ENCODE measurements around the gene INPP5D.
"Not testable (repeated sequence)": the region's sequence is repeated elsewhere in the genome, so short reads cannot be mapped to it uniquely, and the experiment has no call there.

The INPP5D gene

DNA sequence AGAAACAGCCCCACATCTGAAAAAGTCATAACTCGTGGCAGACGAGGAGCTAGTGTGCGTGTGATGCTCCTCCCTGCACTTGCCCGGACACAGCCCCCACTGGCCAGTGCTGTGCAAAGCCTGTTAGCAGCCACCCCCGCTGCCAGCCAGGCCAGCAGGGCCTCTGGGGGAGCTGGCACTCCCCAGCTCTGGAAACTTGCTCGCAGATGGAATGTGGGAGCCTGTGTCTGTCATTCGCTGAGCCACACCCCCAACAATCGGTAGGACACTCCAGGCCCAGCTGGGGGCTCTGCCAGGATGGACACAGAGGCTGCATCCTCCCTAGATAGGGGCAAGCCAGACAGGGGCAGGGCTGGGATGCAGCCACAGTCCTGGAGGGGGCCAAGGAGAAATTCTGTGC is 128.9 kb downstream of the INPP5D start:
- DNase-seq, result no peak

DNA sequence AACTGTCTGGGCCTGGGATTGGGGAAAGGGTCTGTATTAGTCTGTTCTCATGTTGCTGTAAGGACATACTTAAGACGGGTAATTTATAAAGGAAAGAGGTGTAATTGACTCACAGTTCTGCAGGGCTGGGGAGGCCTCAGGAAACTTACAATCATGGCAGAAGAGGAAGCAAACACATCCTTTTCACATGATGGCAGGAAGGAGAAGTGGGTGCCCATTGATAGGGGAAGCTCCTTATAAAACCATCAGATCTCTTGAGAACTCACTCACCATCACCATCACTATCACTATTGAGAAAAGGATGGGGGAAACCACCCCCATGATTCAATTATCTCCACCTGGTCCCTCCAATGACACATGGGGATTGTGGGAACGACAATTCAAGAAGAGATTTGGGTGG is 130.9 kb downstream of the INPP5D start:
- DNase-seq, result not testable (repeated sequence)

DNA sequence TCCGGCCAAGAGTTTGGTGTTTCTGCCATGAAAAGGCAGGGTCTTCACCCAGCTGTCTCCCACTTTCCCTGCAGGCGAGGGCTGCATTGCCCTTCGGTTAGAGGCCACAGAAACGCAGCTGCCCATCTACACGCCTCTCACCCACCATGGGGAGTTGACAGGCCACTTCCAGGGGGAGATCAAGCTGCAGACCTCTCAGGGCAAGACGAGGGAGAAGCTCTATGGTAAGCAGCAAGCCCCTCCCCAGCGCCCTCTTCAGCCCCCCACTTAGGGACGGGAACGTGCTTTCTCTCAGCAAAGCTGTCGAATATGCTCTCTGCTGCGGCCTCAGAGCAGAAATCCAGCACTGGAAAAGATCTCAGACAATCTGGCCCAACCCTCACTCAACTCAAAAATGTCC is 133.6 kb downstream of the INPP5D start:
- no peak for DNase-seq

DNA sequence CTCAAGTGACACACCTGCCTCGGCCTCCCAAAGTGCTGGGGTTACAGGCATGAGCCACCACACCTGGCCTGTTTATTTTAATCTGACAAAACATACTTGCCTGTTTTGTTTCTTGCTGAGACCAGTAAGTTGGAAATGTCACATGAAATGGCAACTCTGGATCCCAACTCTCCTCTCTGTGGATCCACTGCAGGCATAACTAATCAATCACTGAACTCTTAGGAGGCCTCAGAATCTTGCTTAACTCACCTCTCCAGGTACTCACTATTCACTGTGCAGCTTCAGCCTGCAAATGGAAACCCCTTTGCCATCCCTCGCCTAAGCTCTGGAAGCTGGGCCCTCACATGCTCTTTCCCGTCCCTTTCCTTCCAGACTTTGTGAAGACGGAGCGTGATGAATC is 134.9 kb downstream of the INPP5D start:
- no peak for DNase-seq

DNA sequence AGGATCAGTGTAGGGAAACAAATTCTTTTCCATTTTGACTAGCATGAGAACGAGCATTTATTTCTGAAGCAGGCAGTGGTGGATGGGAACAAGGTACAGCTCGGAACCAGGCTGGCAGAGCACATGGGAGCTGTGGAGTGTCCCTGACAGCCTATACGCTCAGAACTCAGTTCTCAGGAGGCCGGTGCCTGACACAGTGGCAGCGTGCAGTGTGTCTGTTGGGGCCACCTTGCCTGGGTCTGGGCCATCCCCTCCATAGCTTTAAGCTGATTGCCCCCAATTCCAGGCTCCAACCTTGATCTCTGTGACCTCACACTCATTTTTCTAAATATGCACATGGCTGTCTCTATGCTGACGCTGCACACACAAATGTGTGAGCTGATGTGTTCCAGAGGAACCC is 136.9 kb downstream of the INPP5D start:
- no peak for DNase-seq

DNA sequence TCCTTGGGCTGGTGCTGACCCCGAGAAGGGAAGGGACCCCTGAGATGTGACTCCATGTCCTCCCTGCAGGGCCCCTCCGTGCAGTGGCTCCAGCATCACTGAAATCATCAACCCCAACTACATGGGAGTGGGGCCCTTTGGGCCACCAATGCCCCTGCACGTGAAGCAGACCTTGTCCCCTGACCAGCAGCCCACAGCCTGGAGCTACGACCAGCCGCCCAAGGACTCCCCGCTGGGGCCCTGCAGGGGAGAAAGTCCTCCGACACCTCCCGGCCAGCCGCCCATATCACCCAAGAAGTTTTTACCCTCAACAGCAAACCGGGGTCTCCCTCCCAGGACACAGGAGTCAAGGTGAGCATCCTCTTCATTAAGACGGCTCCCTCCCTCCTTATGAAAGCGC is 137.9 kb downstream of the INPP5D start:
- DNase-seq, result no peak

DNA sequence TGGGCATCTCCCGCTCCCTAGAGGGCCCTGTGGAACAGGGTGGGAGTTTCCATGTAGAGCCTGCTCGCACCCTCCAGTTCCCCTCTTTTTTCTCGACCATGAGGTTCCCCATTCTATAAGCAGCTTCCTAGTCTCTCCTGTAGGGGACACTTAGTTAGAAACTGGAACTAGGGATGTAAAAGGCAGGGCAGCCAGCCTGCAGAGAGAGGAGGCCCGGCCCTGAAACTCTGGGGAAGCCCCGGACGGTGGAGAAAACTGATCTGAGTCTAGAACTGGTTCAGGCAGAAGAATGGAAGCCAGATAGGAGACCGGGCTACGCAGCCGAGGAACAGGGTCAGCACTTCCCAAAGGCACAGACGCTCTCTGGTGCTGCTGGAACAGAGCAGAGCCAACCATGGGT is 139.7 kb downstream of the INPP5D start:
- no peak for DNase-seq

DNA sequence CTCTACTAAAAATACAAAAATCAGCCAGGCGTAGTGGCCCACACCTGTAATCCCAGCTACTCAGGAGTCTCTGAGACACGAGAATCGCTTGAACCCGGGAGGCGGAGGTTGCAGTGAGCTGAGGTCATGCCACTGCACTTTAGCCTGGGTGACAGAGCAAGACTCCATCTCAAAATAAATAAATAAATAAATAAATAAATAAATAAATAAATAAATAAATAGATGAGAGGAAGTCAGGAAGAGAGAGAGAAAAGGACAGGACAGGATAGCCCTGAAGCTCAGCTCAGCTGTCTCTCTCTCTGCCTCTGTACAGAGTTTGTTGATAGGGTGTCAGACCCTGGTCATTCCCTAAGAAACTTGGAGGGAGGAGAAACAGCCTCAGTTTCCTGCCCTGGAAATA is 140.6 kb downstream of the INPP5D start:
- DNase-seq, result not testable (repeated sequence)

DNA sequence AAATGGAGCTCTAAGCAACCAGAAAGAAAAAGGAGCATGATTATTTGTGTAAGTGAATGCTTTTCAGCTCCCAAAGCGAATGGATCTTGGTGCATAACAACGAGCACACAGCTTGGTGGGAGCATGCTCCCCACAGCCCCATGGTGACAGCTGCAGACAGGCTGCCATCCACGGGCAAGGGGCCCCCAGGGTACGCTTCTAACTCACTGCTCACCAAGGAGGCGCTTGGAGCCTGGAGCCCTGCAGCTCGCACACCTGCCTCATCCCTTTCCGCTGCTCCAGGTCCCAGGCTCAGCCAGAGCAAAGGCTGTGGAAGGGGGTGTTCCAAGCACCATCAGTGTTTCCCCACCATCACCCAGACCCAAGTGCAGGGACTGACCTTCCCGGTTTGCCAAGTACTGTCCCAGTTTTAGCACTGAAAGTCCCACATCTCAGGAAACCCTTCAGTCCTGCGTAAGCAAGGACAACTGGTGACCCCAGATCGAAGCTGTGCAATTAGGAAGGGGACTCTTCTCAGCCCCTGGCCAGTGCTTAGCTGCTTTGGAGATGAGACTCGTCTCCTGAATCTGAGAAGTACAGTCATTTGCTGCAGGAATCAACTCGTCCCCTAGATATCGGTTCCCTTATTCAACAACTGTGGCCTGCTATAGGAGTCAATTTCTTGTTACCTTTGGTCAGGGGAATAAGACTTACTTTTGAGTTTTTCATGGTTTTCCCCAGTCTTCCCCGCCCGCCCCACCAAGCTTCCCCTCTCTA is 141.3 kb downstream of the INPP5D start:
- no peak for DNase-seq

DNA sequence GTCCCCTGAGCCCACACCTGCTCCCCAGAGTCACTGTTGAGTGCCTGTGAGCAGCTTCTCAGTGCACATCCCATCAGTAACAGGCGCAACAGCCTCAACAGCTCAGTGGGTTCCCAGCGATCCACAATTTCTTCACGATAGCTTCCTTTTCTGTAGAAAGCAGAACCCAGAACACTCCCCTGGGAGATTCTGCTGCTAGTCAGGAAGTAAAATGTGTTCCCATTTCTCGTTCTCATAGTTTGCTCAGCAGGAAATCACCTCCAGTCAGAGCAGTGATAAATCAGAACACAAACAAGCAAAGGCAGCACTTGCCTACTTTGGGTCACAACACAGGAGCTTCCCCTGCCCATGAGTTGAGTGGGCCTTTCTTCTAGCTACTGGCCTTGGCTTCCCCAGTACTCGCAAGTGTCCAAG is 142.4 kb downstream of the INPP5D start:
- DNase-seq, result no peak

DNA sequence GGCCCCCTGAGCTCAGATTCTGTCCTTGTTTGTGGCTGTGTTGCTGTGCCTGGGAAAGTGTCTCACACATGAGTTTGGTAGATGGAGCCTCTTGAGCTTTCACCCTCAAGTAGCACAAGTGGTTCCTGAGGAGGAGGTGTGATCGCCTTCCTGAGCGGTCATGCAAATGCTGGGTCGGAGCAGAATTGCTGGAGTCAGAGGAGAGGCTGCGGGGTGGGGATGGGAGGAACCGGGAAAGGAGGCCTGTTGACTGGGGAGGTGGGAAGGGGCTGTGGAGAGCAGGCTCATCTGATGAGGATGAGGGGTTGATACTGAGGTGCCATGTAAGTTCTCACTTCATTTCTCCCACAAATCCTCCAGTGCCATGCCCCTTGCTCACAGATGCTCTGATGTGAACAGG is 142.9 kb downstream of the INPP5D start:
- no peak for DNase-seq

DNA sequence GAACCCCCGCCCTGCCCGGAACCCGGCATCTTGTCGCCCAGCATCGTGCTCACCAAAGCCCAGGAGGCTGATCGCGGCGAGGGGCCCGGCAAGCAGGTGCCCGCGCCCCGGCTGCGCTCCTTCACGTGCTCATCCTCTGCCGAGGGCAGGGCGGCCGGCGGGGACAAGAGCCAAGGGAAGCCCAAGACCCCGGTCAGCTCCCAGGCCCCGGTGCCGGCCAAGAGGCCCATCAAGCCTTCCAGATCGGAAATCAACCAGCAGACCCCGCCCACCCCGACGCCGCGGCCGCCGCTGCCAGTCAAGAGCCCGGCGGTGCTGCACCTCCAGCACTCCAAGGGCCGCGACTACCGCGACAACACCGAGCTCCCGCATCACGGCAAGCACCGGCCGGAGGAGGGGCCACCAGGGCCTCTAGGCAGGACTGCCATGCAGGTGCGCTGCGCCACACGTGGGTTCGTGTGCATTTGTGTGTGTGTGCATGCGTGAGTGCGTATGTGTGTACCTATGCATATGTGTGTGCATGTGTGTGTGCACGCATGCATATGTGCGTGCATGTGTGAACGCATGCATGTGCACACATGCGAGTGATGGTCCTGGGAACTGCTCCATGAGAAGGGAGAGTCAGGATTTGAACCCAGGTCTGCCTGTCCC is 144.3 kb downstream of the INPP5D start:
- DNase-seq, result no peak

DNA sequence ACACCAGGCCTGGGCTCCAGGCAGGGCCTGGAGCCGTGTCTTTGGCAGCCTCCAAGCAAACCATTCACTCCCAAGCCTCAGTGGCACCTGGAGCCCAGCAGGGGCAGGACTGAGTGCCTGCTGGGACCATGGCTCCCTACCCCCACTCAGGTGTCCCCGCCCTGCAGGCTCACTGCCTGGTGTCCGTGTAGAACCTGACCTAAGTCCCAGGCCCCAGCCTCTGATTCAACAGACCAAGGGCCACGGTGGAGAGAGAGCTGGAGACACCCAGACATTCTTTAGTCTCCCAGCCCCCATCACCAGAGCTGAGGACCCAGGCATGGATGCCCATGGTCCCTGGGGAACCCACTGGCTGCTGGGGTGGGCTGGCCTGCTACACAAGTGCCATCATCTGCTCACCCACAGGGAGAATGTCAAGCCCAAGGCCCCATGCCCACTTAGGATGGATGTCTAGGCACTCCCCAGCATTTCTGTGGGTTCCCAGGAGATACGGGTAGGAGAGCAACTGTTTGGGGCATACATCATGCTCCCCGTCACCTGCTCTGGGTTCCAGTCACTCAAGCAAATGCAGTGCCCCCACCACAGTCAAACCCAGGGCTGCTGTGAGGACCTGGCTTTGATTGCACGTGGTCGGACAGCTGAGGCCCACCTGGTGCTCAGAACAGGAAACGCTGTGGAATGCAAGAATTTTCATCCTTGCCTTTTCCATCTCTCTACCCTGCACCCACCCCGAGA is 148.4 kb downstream of the INPP5D start:
- DNase-seq, result no peak

DNA sequence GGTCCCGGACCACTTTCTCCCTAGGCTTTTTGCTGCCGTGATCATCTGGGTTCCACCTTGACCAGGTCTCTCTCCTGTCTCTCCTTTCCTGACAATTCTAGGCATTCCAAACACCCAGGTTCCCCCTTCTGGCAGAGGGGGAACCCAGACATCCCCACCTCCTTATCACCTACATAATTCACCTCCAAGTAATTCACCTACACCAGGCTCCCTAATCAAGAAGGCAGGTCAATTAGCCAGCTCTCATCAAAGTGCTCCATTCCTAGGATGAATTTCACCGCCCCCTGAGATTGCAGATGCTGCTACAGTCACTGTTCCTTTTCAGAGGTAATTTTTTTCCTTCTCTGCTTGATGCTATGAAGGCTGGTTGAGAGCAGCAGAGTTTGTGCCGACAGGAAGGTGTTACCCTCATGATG is 149.0 kb downstream of the INPP5D start:
- no peak for DNase-seq

DNA sequence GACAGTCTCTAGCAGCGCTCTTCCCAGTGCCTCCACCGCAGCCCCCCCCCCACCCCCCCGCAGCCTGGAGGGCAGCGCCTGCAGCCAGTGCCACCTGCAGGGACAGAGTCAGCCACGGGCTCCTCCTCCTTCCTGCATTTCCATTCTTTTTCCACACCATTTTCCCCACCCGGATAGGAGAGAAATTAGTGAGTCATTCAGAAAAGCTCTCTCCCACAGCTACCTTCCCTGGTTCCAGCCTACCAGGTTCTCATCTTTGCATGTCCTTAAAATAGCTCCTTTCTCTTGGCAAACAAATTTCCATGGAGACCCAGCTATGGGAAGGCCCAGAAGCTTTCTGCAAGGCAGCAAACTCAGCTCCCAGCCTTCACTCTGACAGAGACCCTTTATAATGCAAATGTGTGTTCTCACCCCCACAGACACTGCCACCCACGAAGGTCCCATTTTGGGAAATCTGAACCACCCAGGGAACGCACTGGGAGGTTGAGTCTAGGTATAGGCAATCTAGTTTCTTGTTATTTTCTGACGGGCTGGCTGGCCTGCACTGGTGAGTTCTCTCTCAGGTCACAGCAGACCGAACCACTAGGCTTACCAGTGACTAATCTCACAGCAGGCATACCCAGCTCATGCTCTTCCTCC is 149.5 kb downstream of the INPP5D start:
- DNase-seq, result no peak

DNA sequence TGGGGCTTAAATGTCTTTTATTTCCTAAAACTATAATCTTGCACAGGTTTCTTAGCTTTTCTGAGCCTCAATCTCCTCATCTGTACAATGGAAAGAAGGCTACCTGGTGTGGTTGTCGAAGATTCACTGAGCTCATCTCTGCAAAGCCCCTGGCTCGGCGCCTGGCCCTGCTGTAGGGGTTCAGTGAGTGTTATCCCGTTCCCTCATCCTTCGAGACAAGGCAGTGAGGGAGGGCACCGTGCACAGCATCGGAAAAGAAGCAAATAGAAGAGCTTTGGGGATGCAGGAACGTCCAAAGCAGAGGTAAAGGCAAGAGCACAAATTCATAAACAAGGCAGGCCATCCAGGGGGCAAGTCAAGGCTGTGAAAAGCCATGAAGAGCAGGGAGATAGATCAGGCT is 150.1 kb downstream of the INPP5D start:
- no peak for DNase-seq

DNA sequence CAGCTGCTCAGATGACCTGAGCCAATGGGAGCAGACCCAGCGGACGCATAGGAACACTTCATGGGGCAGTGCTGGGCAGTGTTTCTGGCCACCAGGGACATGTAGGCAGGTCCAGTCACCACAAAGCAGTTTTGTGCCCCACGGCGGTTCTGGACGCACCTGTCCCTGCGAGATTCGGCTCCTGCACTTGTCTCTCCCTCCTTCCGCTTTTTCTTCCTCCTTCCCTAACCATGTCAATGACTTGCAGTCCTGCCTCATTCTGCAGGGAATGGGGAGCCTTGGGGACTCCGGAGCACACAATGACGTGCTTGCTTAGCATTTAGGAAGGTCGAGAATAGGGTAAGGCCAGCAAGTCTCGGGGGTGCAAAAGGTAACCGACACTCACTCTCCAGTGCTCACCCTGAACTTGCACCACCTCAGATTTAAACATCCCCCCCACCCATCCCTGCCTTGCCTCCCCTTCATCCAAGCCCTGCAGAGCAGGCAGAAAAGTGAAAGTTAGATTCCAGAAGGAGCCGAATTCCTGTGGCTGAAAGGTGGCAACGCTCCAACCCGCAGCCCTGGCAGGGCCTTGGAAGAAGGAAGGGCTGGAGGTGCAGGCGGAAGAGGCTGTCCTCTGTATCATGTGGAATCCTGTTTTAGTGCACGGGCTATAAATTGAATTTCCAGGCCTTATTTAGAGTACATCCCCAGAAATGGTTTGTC is 150.9 kb downstream of the INPP5D start:
- no peak for DNase-seq

DNA sequence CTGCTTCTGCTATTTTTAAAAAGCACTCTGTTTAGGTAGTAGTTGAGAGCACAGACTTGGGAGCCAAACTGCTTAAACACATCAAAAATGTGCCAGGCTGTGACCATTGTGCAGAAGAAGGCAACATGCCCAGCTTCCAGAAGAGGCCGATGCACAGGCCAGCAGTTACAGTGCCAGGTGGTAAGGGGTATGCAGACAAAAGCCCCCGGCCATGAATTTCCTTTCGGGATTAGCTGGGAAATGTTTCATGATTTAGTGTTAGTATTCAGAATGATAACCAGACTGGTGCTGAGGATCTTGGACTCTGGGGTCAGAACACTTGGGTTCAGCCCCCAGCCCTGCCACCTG is 151.4 kb downstream of the INPP5D start:
- no peak for DNase-seq

DNA sequence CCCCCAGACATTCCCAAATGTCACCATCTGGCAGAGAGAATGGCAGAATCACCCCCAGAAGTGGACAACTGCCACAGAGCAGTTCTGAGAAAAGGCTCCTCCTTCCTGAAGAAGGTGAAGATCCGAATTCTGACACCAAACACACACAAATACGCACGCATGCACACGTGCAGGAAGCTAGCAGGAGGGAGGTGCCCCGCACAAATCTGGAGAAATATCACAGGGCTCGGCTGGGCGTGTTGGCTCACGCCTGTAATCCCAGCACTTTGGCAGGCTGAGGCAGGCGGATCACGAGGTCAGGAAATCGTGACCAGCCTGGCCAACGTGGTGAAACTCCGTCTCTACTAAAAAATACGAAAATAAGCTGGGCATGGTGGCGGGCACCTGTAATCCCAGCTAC is 152.9 kb downstream of the INPP5D start:
- no peak for DNase-seq

DNA sequence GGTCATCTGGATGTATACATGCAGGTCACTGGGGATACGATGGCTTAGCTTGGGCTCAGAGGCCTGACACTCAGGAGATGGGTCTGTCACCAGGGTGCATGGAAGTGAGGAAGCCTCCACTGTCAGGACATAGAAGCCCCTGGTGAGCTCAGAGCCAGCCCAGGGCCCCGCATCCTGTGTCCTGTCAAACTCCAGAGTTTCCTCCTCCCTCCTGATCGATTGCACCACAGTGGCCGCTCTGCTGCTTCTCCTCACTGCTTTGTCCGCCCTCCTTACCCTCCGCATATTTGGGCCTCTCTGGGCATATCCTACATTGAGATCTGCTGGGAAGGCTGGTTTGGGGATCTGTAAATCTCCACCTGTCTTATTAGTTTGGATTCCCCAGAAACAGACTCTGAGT is 153.8 kb downstream of the INPP5D start:
- no peak for DNase-seq

DNA sequence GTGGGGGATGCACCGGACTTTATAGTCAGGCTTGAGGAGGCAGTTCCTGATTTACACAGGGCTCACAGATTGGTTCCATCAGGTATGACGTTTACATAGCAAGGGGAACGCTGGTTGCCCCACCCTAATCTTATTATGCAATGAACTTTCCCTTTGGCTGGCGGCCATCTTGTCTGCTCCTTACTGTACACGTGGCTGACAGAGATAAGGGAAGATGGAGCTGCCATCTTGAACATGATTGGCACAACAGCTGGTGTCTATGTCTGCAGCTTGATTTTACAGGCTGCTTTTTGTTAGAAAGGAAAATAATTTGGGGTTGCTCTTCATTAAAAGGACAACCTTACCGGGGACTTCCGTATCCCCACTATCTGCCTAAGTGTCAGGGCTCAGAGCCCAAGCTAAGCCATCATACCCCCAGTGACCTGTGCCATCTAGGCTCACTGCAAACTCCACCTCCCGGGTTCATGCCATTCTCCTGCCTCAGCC is 157.8 kb downstream of the INPP5D start:
- no peak for DNase-seq

DNA sequence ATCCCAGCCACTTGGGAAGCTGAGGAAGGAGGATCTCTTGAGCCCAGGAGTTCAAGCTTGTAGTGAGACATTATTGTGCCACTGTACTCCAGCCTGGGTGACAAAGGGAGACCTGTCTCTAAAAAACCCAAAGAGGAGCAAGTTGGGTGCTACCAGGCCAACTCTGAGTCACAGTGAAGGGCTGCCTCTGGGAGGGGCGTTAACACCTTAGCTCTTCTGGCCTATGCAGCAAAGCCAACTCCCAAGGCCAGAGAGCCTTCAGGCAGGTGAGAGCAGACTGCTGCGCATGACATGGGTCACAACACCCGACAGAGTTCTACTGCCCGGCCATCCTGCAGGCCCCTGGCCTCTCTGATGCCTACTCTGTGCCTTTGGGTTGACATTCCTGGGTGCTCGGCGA is 158.7 kb downstream of the INPP5D start:
- no peak for DNase-seq

DNA sequence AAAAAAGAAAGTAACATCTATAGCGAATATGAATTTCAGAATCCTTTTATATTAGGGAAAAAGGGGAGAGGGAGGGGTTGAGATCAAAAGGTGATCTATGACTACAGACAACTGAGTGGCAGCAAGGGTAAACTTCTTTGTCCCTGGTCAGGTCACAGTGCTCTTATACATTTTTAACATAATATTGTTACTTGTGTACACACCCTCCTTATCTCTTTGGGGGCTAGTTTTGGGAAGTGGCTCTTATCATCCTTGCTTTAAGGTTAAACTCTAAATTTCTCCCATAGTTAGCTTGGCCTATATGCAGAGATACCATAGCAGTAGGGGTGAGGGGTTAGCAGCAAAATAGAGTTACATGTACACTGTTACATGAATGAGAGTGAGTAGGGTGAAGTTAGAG is 159.7 kb downstream of the INPP5D start:
- DNase-seq, result no peak
